Trophoblast cell (in vitro differentiated cells and primary cell): Measurements from ENCODE around the gene RXFP3.
A peak's percentile ranks its signal among the peaks of the same experiment; 100 is the strongest.
"Not testable (repeated sequence)": the region's sequence is repeated elsewhere in the genome, so short reads cannot be mapped to it uniquely, and the experiment has no call there.

Source experiments
- DNase-seq, 2 donors: peaks; one replicate each; pipeline ENCODE4 v3.0.0-alpha.2; 2016
- H2AFZ ChIP-seq: 2 replicates; pipeline ENCODE4 v1.6.1; 2013; ENCODE audit warnings: low read length, moderate library complexity, mild to moderate bottlenecking; ENCODE audit not compliant: insufficient read depth, poor library complexity
- H2AK5ac ChIP-seq: 2 replicates; pipeline ENCODE4 v1.6.1; 2013; ENCODE audit warnings: mild to moderate bottlenecking, low read length
- H2BK120ac ChIP-seq: 2 replicates; pipeline ENCODE4 v1.6.1; 2013; ENCODE audit warnings: low read length, mild to moderate bottlenecking, moderate library complexity; ENCODE audit not compliant: insufficient read depth, poor library complexity
- H2BK12ac ChIP-seq: 2 replicates; pipeline ENCODE4 v1.6.1; 2013; ENCODE audit warnings: mild to moderate bottlenecking, low read length, moderate library complexity
- H2BK5ac ChIP-seq: 2 replicates; pipeline ENCODE4 v1.6.1; 2013; ENCODE audit warnings: low read length, low read depth, moderate library complexity, mild to moderate bottlenecking; ENCODE audit not compliant: poor library complexity
- H3K14ac ChIP-seq: 2 replicates; pipeline ENCODE4 v1.6.1; 2013; ENCODE audit warnings: mild to moderate bottlenecking, low read length
- H3K18ac ChIP-seq: 2 replicates; pipeline ENCODE4 v1.6.1; 2013; ENCODE audit warnings: mild to moderate bottlenecking, low read length
- H3K23ac ChIP-seq: 2 replicates; pipeline ENCODE4 v1.6.1; 2013; ENCODE audit warnings: low read length
- H3K27ac ChIP-seq: 2 replicates; pipeline ENCODE4 v1.5.1; 2013; ENCODE audit warnings: low read depth, mild to moderate bottlenecking, inconsistent platforms, low read length, moderate library complexity
- H3K27me3 ChIP-seq: 2 replicates; pipeline ENCODE4 v1.6.1; 2013; ENCODE audit warnings: inconsistent platforms, mild to moderate bottlenecking, low read length, moderate library complexity; ENCODE audit not compliant: insufficient read depth
- H3K36me3 ChIP-seq, 2 experiments: 1 replicate in 1 of 2; 2 replicates in 1 of 2; pipeline ENCODE4 v1.6.1; 2013; ENCODE audit warnings: low read length in 2 of 2, mild to moderate bottlenecking in 2 of 2, moderate library complexity in 1 of 2; ENCODE audit not compliant: insufficient read depth in 2 of 2, control insufficient read depth in 1 of 2
- H3K4ac ChIP-seq: 2 replicates; pipeline ENCODE4 v1.6.1; 2013; ENCODE audit warnings: low read depth, mild to moderate bottlenecking, low read length, moderate library complexity
- H3K4me1 ChIP-seq, 2 experiments: 1 replicate in 1 of 2; 2 replicates in 1 of 2; pipeline ENCODE4 v1.6.1; 2013; ENCODE audit warnings: low read length in 2 of 2, mild to moderate bottlenecking in 2 of 2, moderate library complexity in 1 of 2; ENCODE audit not compliant: insufficient read depth in 2 of 2, control insufficient read depth in 1 of 2
- H3K4me2 ChIP-seq: 2 replicates; pipeline ENCODE4 v1.6.1; 2013; ENCODE audit warnings: inconsistent platforms, mild to moderate bottlenecking, low read length, moderate library complexity
- H3K4me3 ChIP-seq: 2 replicates; pipeline ENCODE4 v1.5.1; 2013; ENCODE audit warnings: mild to moderate bottlenecking, low read depth, low read length, inconsistent platforms
- H3K79me1 ChIP-seq: one replicate; pipeline ENCODE4 v1.6.1; 2013; ENCODE audit warnings: low read length
- H3K79me2 ChIP-seq: 2 replicates; pipeline ENCODE4 v1.6.1; 2013; ENCODE audit warnings: low read length, mild to moderate bottlenecking; ENCODE audit not compliant: control insufficient read depth, insufficient read depth, poor library complexity
- H3K9ac ChIP-seq: 2 replicates; pipeline ENCODE4 v1.6.1; 2013; ENCODE audit warnings: mild to moderate bottlenecking, low read length
- H3K9me3 ChIP-seq: 2 replicates; pipeline ENCODE4 v1.6.1; 2013; ENCODE audit warnings: low read depth, mild to moderate bottlenecking, control low read depth, inconsistent platforms, low read length; ENCODE audit not compliant: insufficient read depth
- H4K12ac ChIP-seq: 2 replicates; pipeline ENCODE4 v1.6.1; 2013; ENCODE audit warnings: low read depth, mild to moderate bottlenecking, low read length, moderate library complexity
- H4K8ac ChIP-seq: 2 replicates; pipeline ENCODE4 v1.6.1; 2013; ENCODE audit warnings: low read depth, mild to moderate bottlenecking, low read length, moderate library complexity
- H4K91ac ChIP-seq: one replicate; pipeline ENCODE4 v1.6.1; 2013; ENCODE audit warnings: low read depth, mild to moderate bottlenecking, low read length, moderate library complexity
- WGBS: extraction: QIAGEN DNeasy Blood & Tissue Kit; methylation state at CpG from one replicate; pipeline ENCODE4 v1.1.7; 2013; ENCODE audit warnings: missing lambda C conversion rate; ENCODE audit not compliant: insufficient read length, insufficient coverage; ENCODE audit errors: extremely low coverage; 5-methylcytosine and 5-hydroxymethylcytosine counted together

The RXFP3 gene

GRCh38 chr5:33914844-33915243, 21.3 kb upstream of the RXFP3 start:
- not testable (repeated sequence) for H3K4ac ChIP-seq, H2BK12ac ChIP-seq, H3K79me1 ChIP-seq, H3K9me3 ChIP-seq, H3K18ac ChIP-seq, H3K4me3 ChIP-seq, H3K4me1 ChIP-seq, DNase-seq, H3K14ac ChIP-seq, H4K8ac ChIP-seq, H3K23ac ChIP-seq, H2AK5ac ChIP-seq, H2BK5ac ChIP-seq, H4K12ac ChIP-seq, H3K36me3 ChIP-seq, H3K27ac ChIP-seq, H3K79me2 ChIP-seq, H2BK120ac ChIP-seq, H2AFZ ChIP-seq, H3K9ac ChIP-seq, H3K27me3 ChIP-seq, H3K4me2 ChIP-seq, H4K91ac ChIP-seq
- no CpG with 5 or more reads among the region's 3 CpGs for WGBS

- Histone ChIP-seq H3K4me1 (peaks cover 0 to 4% of the 10 kb centered on the region in 2 experiments), H3K9ac (no peak overlapping the region), H3K36me3 (no peaks in the 10 kb centered on the region), H3K9me3 (no peaks in the 10 kb centered on the region), H2BK5ac (no peak overlapping the region), H3K4me3 (no peak overlapping the region), H4K91ac (no peak overlapping the region), H3K18ac (no peak overlapping the region), H3K23ac (no peak overlapping the region), H2AK5ac (no peak overlapping the region), H4K8ac (no peak overlapping the region), H3K79me2 (no peaks in the 10 kb centered on the region), H2BK12ac (no peak overlapping the region), H4K12ac (no peak overlapping the region), H3K79me1 (no peaks in the 10 kb centered on the region), H2BK120ac (no peak overlapping the region), H3K4ac (no peak overlapping the region), H3K14ac (no peak overlapping the region), H3K27ac (no peak overlapping the region), H3K27me3 (peaks cover 2% of the 10 kb centered on the region), H3K4me2 (no peak overlapping the region), H2AFZ (no peak overlapping the region)
- DNase-seq: no peak
- WGBS: no CpG with 5 or more reads among the region's 1 CpG
These were observed 15.2 kb upstream of the RXFP3 start for GRCh38 chr5:33921002-33921401.

- H4K91ac ChIP-seq: no peak overlapping the region
- H3K14ac ChIP-seq: no peak overlapping the region
- no peak overlapping the region for H2BK12ac ChIP-seq
- H3K27me3 ChIP-seq: peaks cover 2% of the 10 kb centered on the region
- no peak overlapping the region for H2BK120ac ChIP-seq
- H3K4ac ChIP-seq: no peak overlapping the region
- H4K8ac ChIP-seq: no peak overlapping the region
- H3K18ac ChIP-seq: no peak overlapping the region
- H3K9ac ChIP-seq: no peak overlapping the region
- no peak overlapping the region for H3K27ac ChIP-seq
- no peak overlapping the region for H3K23ac ChIP-seq
- H2AFZ ChIP-seq: no peak overlapping the region
- no peaks in the 10 kb centered on the region for H3K9me3 ChIP-seq
- H3K4me3 ChIP-seq: no peak overlapping the region
- no peak overlapping the region for H2AK5ac ChIP-seq
- no peak overlapping the region for H3K4me2 ChIP-seq
- no peak overlapping the region for H4K12ac ChIP-seq
- no peaks in the 10 kb centered on the region for H3K79me2 ChIP-seq
- no peak overlapping the region for H2BK5ac ChIP-seq
- H3K79me1 ChIP-seq: no peaks in the 10 kb centered on the region
- no peaks in the 10 kb centered on the region for H3K36me3 ChIP-seq
- no peak for DNase-seq
- peaks cover 9 to 16% of the 10 kb centered on the region in 2 experiments for H3K4me1 ChIP-seq
These were observed 10.9 kb upstream of the RXFP3 start for GRCh38 chr5:33925278-33925677.

GRCh38 chr5:33927685-33928084, 8.5 kb upstream of the RXFP3 start:
- H3K4me1 ChIP-seq: peaks cover 9 to 16% of the 10 kb centered on the region in 2 experiments
- no peak overlapping the region for H2BK120ac ChIP-seq
- no peak overlapping the region for H3K14ac ChIP-seq
- peak overlapping the region; percentile 14 for H3K4me2 ChIP-seq
- no peak overlapping the region for H3K4ac ChIP-seq
- H3K36me3 ChIP-seq: no peaks in the 10 kb centered on the region
- H2BK5ac ChIP-seq: no peak overlapping the region
- H3K18ac ChIP-seq: no peak overlapping the region
- H4K12ac ChIP-seq: no peak overlapping the region
- H4K91ac ChIP-seq: no peak overlapping the region
- no peak overlapping the region for H3K9ac ChIP-seq
- DNase-seq: no peak
- peaks cover 2% of the 10 kb centered on the region for H3K27me3 ChIP-seq
- H2AFZ ChIP-seq: no peak overlapping the region
- no peaks in the 10 kb centered on the region for H3K79me2 ChIP-seq
- H2BK12ac ChIP-seq: no peak overlapping the region
- no peaks in the 10 kb centered on the region for H3K79me1 ChIP-seq
- H2AK5ac ChIP-seq: no peak overlapping the region
- H3K23ac ChIP-seq: no peak overlapping the region
- no peaks in the 10 kb centered on the region for H3K9me3 ChIP-seq
- no peak overlapping the region for H3K27ac ChIP-seq
- no peak overlapping the region for H3K4me3 ChIP-seq
- WGBS: no CpG with 5 or more reads among the region's 4 CpGs
- H4K8ac ChIP-seq: no peak overlapping the region
